HK-2 (cell line): ENCODE data around the gene ADCYAP1.

ENCODE experiments used
- DNase-seq: peaks from one replicate; pipeline ENCODE4 v3.0.0-alpha.2; 2018; ENCODE audit not compliant: unreplicated experiment

The ADCYAP1 gene

GRCh38 chr18:910247-910646, 5.6 kb downstream of the ADCYAP1 start:
- no peak for DNase-seq

DNA sequence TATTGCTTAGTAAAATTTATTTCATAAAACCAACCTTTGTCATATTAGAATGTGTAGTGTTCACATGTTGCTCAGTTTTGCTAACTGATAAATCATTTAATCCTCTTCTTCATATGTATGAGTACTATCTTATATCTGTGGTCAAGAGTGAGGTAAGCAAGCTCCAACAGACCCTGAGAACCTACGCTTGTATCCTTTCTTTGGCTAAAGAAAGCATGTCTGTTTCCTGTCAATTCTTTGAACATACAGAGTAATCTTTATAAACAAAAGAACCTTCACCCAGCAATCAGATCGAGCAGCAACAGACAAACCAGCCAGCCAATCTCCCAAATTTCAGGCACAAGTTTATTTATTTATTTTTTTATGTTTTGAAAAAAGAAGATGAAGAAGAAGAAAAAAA, 6.4 kb downstream of the ADCYAP1 start:
- no peak for DNase-seq

DNA sequence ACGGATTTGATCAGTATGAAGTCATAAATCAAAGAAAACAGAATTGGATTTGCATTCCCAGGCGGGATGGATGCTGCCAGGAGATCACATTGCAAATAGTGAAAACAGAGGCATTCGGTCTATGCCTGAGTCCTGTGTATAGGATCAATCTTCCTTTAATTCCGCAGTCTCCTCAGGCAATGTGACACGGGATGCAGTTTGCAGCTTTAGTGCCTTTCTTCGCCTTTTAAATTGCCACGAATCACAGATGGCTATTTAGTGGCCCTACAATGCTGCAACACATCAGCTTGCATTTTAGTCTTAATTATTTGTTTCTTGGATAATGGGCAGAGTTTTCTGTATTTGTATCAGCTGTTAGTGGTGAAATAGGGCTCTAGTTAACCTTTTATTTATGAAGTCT, 6.8 kb downstream of the ADCYAP1 start:
- DNase-seq, result no peak

GRCh38 chr18:916562-916961, 11.9 kb downstream of the ADCYAP1 start:
- DNase-seq, result no peak

GRCh38 chr18:919078-919477, 14.4 kb downstream of the ADCYAP1 start:
- DNase-seq, result no peak

DNA sequence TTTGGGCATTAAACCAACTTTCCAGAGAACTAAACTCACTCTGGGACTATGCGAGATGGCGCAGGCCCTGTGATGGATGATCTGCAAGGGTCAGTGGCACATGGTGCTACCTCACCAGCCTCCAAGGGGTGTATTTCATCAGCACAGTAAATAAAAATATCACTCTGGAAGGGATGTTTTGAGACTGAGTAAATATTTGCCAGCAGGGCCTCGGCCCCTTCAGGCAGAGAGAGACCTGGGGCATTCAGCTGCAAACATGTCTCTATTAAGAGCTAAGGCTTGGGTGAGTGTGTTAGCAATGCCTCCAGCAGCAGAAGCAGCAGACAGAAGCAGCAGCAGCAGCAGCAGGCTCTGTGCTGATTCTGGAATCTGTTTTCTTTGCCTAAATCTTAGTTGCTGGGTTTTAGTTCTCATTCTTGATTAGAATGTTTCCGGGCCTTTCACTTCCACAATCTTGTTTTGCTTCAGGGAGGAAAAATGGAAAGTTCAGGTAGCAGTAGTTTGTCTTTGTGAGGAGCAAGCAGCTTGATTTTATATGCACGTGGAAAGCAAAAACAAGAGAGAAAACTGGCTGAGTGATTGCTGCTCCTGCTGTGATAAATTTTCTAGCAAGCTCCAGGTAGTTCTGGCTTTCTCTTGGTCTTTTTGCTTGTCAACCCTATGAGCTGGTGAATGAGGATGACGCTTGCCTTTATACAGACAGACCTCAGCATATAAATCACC, 18.6 kb downstream of the ADCYAP1 start:
- no peak for DNase-seq

DNA sequence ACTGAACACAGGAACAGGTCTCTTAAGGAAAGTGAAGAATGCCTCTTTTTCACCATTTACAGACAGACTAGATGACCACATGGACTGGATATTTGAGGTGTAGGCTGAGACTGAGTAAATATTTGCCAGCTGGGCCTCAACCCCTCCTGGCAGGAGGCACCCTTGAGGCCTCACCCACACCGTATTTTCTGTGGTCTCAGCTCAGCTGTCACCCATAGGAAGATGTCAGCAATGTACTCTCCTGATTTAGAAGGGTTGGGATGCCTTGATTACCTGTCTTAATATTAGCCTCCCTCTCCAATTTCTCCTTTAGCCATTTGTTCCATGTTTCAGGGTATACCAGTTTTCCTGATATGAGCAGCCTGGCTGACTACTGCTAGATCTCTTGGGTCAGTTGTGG, 20.3 kb downstream of the ADCYAP1 start:
- no peak for DNase-seq

DNA sequence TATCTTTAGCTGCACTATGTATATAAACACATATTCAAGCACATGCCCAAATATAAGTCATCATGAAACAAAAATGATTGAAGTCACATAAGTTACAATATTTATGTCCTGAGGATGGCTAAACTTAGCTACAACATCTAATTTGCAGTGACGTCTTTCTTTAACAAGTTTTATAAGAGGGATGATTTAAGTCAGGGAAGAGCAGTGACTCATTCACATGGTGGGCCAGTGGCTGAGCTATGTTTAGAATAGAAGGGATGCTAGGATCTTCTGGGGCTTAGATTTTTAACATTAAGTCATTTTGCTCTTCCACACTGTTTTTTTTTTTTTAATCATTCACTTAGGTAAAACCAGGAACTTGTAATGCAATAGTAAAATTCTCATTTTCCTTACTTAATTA, 22.3 kb downstream of the ADCYAP1 start:
- no peak for DNase-seq

DNA sequence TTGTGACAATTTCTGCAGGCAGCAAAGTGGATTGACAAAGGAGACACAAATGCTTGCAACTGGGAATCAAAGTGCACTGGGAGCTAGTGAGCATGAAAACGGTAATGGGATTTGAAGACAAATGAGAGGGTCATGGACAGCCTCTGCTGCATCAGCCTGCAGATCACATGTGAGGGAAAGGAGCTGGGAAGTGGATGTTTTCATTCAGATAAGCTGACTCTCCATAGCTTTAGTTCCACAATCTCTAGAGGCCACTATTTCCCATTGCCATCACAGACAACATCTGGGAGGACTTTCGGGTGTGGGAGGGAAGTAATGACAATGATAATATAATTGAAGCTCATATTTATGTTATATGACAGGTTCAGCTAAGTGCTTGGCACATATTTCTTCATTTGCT, 28.4 kb downstream of the ADCYAP1 start:
- no peak for DNase-seq

GRCh38 chr18:934518-935133, 30.0 kb downstream of the ADCYAP1 start:
- DNase-seq, result no peak

GRCh38 chr18:936941-937340, 32.3 kb downstream of the ADCYAP1 start:
- no peak for DNase-seq

- DNase-seq, result no peak
These were observed 34.5 kb downstream of the ADCYAP1 start for GRCh38 chr18:939166-939565.

DNA sequence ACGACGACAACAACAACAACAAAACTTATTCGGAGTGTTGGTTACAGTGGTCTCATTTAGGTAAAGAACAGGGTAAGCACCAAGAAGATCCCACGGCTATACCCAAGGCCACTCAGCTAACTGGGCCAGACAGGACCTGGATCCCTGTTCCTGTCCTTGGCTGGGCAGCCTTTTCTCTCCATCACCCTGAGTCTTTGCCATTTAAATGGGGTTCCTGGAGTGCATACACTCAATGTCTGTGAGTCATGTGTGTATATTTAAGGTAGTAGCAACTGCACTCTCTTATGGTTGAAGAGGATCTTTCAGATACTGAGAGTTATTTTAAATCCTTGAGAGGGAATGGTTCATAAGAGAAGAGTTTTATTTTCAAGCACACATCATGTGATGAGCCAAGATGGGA, 35.3 kb downstream of the ADCYAP1 start:
- DNase-seq, result no peak

GRCh38 chr18:941331-941730, 36.7 kb downstream of the ADCYAP1 start:
- DNase-seq, result no peak

DNA sequence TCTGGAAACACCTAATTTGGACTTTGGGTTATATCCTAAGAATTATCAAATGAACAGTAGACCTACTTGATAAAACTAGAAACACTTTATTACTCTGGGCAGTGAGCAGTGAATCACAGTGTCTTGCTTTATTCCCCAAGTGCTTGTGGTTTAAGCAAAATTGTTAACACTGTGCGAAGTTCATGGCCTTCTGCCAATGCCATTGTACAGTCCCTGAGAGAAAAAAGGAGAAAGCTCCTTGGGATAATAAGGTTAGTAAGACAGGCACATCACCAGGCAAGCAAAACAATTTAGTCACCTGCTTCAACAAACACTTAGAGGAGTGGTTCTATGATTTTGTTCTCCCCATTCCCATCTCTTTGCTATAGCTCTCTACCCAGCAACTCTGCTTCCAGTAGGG, 39.8 kb downstream of the ADCYAP1 start:
- DNase-seq, result no peak

DNA sequence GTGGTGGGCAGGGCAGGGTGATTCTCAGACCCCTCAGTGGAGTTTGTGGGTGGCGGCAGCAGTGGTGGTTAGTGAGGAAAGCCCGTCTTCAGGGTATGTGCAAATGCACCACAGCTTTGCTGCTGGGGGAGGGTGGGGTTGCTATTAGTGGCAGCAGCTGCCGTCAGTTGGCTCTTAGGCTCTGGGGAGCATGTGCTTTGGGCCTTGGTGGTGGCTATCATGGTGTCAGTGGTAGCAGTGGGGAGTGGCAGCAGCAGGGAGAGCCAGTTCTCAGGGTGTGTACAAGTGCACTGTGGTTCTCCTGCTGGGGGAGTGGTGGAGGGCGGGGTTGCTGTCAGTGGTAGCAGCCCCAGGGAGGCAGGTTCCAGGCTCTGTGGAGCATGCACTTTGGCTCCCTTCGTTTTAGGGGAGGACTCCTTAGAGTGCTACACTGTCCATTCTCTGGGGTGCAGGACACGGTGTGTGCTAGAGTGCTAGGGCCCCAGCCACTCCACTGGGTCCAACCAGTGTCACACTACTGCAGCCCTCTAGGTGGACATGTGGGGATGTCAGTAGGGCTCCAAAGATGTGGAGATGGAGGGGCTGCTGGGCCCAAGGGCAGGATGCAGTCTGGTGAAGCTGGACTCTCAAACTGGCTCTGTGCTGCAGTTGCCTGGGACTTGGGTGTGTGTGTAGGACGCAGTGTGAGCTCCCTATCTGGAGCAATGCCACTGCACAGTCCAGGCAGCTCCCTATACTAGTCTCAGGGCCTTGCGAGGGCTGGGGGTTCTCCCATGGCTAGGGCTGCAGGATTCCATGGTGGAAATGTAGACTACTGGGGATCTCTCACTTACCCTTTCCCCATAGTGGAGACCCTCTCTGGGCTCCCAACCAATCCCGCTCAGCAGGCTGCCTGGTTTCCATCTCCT, 45.3 kb downstream of the ADCYAP1 start:
- DNase-seq, result no peak

GRCh38 chr18:950882-951495, 46.3 kb downstream of the ADCYAP1 start:
- DNase-seq, result no peak

- no peak for DNase-seq
These were observed 50.9 kb downstream of the ADCYAP1 start for GRCh38 chr18:955384-956066.

DNA sequence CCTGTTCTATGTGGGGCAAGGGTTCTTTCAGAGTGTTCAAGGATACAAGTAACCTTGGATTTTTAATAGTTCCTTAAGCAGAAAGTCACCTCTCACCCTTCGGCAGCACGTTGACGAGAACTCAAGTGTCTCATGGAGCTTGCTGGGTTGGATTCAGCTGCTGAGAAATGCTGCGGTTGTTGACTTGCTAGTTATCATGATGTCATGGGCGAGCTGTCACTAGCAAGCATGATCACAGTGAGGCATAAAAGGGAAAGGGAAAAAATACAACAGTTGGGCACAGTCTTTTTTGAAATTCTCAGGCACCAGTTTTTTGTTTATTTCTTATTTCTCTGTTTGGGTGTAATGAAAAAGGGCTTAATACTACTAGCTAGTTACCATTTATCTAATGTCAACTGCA, 53.2 kb downstream of the ADCYAP1 start:
- no peak for DNase-seq

GRCh38 chr18:959854-960253, 55.2 kb downstream of the ADCYAP1 start:
- no peak for DNase-seq
